ENCODE results near the gene GATA1.

GATA1 gene

GRCh38 chrX:48792219-48792618 lies 5.8 kb downstream of the GATA1 start:
- WGBS, 2 experiments = 92% methylated on average over 7 of the region's 7 CpGs
- no peaks in the 10 kb centered on the region for H3K27me3 ChIP-seq (ENCODE audit: control insufficient read depth, insufficient read depth, low read length, poor library complexity, severe bottlenecking)

GRCh38 chrX:48793935-48794334 lies 7.5 kb downstream of the GATA1 start:
- Histone ChIP-seq H3K9me3 (ENCODE audit: control insufficient read depth, low read length) (no peaks in the 10 kb centered on the region), H3K4me1 (ENCODE audit: control insufficient read depth, insufficient read depth, low read length) (no peaks in the 10 kb centered on the region), H3K4me3 (ENCODE audit: insufficient read depth, low read depth, low read length) (no peak overlapping the region), H3K36me3 (ENCODE audit: control insufficient read depth, insufficient read depth, low read length) (no peaks in the 10 kb centered on the region), H3K27ac (ENCODE audit: insufficient read depth, low read depth, low read length, poor library complexity, severe bottlenecking) (no peak overlapping the region), H3K27me3 (ENCODE audit: control insufficient read depth, insufficient read depth, low read length, poor library complexity, severe bottlenecking) (no peaks in the 10 kb centered on the region)
- WGBS, 2 experiments = 84 to 85% methylated on average over 4 of the region's 4 CpGs

More at GRCh38 chrX:48792219-48792618, 5.8 kb downstream of the GATA1 start:
- Histone ChIP-seq H3K27ac (ENCODE audit: insufficient read depth, low read depth, low read length, poor library complexity, severe bottlenecking) (no peak overlapping the region), H3K4me1 (ENCODE audit: control insufficient read depth, insufficient read depth, low read length) (no peaks in the 10 kb centered on the region), H3K4me3 (ENCODE audit: insufficient read depth, low read depth, low read length) (no peak overlapping the region), H3K9me3 (ENCODE audit: control insufficient read depth, low read length) (no peaks in the 10 kb centered on the region), H3K36me3 (ENCODE audit: control insufficient read depth, insufficient read depth, low read length) (no peaks in the 10 kb centered on the region)

GRCh38 chrX:48794340-48794910 lies 8.0 kb downstream of the GATA1 start:
- no peaks in the 10 kb centered on the region for H3K36me3 ChIP-seq (ENCODE audit: control insufficient read depth, insufficient read depth, low read length)
- no peaks in the 10 kb centered on the region for H3K4me1 ChIP-seq (ENCODE audit: control insufficient read depth, insufficient read depth, low read length)
- no peak overlapping the region for H3K4me3 ChIP-seq (ENCODE audit: insufficient read depth, low read depth, low read length)
- no peak overlapping the region for H3K27ac ChIP-seq (ENCODE audit: insufficient read depth, low read depth, low read length, poor library complexity, severe bottlenecking)
- H3K27me3 ChIP-seq (ENCODE audit: control insufficient read depth, insufficient read depth, low read length, poor library complexity, severe bottlenecking) = no peaks in the 10 kb centered on the region
- no peaks in the 10 kb centered on the region for H3K9me3 ChIP-seq (ENCODE audit: control insufficient read depth, low read length)
- 94 to 96% methylated on average over 12 of the region's 12 CpGs for WGBS, 2 experiments

GRCh38 chrX:48794911-48795515 lies 8.6 kb downstream of the GATA1 start:
- Histone ChIP-seq H3K9me3 (ENCODE audit: control insufficient read depth, low read length) (no peaks in the 10 kb centered on the region), H3K36me3 (ENCODE audit: control insufficient read depth, insufficient read depth, low read length) (no peaks in the 10 kb centered on the region), H3K27me3 (ENCODE audit: control insufficient read depth, insufficient read depth, low read length, poor library complexity, severe bottlenecking) (no peaks in the 10 kb centered on the region), H3K27ac (ENCODE audit: insufficient read depth, low read depth, low read length, poor library complexity, severe bottlenecking) (no peak overlapping the region), H3K4me3 (ENCODE audit: insufficient read depth, low read depth, low read length) (no peak overlapping the region), H3K4me1 (ENCODE audit: control insufficient read depth, insufficient read depth, low read length) (no peaks in the 10 kb centered on the region)
- WGBS, 2 experiments = 89 to 90% methylated on average over 7 of the region's 8 CpGs

DNA sequence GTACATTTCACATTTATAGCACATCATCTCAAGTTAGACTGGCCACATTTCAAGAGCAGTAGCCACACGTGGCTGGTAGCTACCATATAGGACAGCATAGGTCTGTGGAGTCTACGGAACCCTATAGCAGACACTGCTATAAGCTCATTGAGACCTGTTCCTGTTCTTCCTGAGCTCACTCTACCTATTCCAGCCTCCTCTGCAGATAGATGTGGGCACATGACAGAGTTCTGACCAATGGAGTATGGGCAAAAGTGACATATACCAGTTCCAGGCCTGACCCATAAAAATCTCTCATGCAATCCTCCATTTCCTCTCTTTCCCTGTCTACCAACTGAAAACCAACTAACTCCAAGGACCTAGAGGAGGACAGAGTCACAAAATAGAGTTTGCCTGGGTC lies 11.9 kb downstream of the GATA1 start:
- WGBS, 2 experiments = 90 to 96% methylated on average over 2 of the region's 2 CpGs
- H3K27ac ChIP-seq (ENCODE audit: insufficient read depth, low read depth, low read length, poor library complexity, severe bottlenecking) = no peak overlapping the region
- H3K4me3 ChIP-seq (ENCODE audit: insufficient read depth, low read depth, low read length) = no peak overlapping the region
- no peaks in the 10 kb centered on the region for H3K4me1 ChIP-seq (ENCODE audit: control insufficient read depth, insufficient read depth, low read length)
- no peaks in the 10 kb centered on the region for H3K27me3 ChIP-seq (ENCODE audit: control insufficient read depth, insufficient read depth, low read length, poor library complexity, severe bottlenecking)
- no peaks in the 10 kb centered on the region for H3K9me3 ChIP-seq (ENCODE audit: control insufficient read depth, low read length)
- H3K36me3 ChIP-seq (ENCODE audit: control insufficient read depth, insufficient read depth, low read length) = no peaks in the 10 kb centered on the region

DNA sequence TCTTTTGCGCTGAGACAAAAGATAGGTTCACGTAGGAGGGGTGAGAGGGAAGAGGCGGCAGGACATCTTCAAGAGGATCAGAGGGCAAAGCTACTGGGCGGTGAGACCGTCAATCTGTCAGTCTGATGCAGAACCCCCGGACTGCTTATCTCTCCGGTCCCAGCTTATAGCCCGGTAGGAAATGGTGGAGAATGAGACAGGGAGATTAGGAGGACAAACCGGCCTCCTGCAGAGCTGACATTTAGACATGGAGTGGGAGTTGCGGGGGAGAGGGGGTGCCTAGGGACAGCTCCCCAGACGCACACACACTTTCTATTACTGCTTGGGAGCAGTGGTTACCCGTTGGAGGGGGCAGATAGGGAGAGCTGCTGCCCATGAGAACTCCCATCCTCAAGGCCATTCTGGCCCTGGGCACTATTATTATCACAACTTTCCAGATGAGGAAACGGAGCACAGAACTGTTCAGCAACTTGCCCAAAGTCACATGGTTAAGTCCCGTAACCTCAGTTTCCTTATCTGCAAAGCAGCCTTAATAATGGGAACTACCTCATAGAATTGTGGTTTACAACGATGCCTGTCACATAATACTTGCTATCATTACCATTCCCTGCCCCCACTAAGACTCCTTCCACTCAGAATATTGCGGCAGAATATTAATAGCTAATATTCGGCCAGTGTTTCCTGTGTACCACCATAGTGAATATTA lies 14.3 kb downstream of the GATA1 start:
- H3K27ac ChIP-seq (ENCODE audit: insufficient read depth, low read depth, low read length, poor library complexity, severe bottlenecking) = peak overlapping the region; percentile 78
- H3K4me1 ChIP-seq (ENCODE audit: control insufficient read depth, insufficient read depth, low read length) = no peaks in the 10 kb centered on the region
- no peaks in the 10 kb centered on the region for H3K36me3 ChIP-seq (ENCODE audit: control insufficient read depth, insufficient read depth, low read length)
- H3K27me3 ChIP-seq (ENCODE audit: control insufficient read depth, insufficient read depth, low read length, poor library complexity, severe bottlenecking) = no peaks in the 10 kb centered on the region
- 44 to 46% methylated on average over 17 of the region's 17 CpGs for WGBS, 2 experiments
- H3K9me3 ChIP-seq (ENCODE audit: control insufficient read depth, low read length) = no peaks in the 10 kb centered on the region
- peak overlapping the region; percentile 51 for H3K4me3 ChIP-seq (ENCODE audit: insufficient read depth, low read depth, low read length)

DNA sequence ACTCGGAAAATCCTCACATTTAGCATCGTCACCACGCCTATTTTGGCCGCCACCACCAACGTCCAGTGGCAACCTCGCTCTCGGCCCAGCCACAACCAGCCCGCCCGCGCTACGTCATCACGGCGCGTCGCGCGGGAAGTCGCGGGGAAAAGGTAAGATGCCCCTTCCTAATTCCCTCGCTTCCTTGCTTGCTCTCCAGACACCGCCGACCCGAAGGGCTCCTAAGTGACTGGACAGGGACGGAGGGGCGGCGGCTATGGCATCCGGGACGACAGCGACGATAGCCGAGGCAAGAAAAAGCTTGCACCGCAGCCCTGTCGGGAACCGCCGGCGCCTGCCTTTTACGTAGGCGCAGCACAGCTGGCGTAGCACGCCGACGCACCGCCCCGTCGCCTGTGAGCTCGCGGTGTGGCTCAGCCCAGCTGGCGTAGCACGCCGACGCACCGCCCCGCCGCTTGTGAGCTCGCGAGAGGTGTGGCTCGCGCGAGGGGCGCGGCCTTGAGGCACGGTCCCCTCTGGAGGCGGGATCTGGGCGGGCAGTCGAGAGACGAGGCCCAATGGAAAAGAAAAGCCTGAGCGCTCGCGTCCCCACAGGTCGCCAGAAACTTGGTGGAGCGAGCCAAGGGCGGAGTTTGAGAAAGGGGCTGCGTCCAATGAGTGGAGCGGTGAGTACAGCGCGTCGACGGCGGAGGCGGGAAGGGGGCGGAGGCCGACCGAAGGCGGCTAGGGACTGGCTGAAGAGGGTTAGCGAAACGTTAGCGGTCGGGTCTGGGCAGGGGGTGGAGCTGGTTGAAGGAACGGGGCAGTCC lies 15.1 kb downstream of the GATA1 start, which contains the start of gene HDAC6:
HDAC6 (plus strand) TSS at position 788 of the 809 bp plus-strand sequence. CDS start 626 bp downstream, outside the sequence.
- Histone ChIP-seq H3K27ac (ENCODE audit: insufficient read depth, low read depth, low read length, poor library complexity, severe bottlenecking) (peak within 1 kb of the TSS; percentile 97), H3K36me3 (ENCODE audit: control insufficient read depth, insufficient read depth, low read length) (no peaks in the 10 kb centered on the region), H3K27me3 (ENCODE audit: control insufficient read depth, insufficient read depth, low read length, poor library complexity, severe bottlenecking) (no peaks in the 10 kb centered on the region), H3K9me3 (ENCODE audit: control insufficient read depth, low read length) (no peaks in the 10 kb centered on the region), H3K4me3 (ENCODE audit: insufficient read depth, low read depth, low read length) (peak within 1 kb of the TSS; percentile 57), H3K4me1 (ENCODE audit: control insufficient read depth, insufficient read depth, low read length) (no peaks in the 10 kb centered on the region)
- 0% methylated on average over 89 of the region's 89 CpGs for WGBS, 2 experiments

DNA sequence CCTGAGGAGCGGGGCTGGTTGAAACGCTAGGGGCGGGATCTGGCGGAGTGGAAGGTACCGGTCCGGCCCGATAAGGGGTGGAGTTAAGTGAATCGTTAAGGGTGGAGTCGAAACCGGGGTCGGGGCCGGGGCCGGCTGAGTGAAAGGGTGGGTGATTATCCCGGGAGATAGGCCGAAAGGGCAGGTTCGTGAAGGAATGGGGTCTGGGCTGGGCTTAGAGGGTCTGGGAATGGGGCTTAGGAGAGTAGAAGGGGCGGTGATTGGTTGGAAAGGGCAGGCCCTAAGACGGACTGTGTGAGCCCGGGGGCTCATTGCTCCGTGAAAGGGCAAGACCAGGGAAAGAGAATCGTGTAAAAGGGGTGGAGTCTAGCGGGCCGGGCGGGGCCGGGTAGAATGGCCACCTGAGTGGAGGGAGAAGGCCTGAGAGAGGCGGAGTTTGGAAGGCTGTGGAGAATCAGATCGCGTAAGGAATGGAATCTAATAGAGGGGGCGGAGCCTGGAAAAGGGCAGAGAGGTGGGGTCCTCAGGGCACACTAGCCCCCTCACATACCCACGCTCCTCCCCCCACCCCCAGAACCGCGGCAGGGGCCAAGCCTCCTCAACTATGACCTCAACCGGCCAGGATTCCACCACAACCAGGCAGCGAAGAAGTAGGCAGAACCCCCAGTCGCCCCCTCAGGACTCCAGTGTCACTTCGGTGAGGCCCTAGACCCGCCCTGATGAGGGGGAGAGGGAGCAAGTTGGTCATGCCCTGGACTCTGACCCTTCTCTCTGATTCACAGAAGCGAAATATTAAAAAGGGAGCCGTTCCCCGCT lies 15.9 kb downstream of the GATA1 start:
- Histone ChIP-seq H3K4me1 (ENCODE audit: control insufficient read depth, insufficient read depth, low read length) (no peaks in the 10 kb centered on the region), H3K4me3 (ENCODE audit: insufficient read depth, low read depth, low read length) (peak overlapping the region; percentile 57), H3K9me3 (ENCODE audit: control insufficient read depth, low read length) (no peaks in the 10 kb centered on the region), H3K36me3 (ENCODE audit: control insufficient read depth, insufficient read depth, low read length) (no peaks in the 10 kb centered on the region), H3K27me3 (ENCODE audit: control insufficient read depth, insufficient read depth, low read length, poor library complexity, severe bottlenecking) (no peaks in the 10 kb centered on the region), H3K27ac (ENCODE audit: insufficient read depth, low read depth, low read length, poor library complexity, severe bottlenecking) (peak overlapping the region; percentile 97)
- WGBS, 2 experiments = 3 to 4% methylated on average over 33 to 40 of the region's 40 CpGs

- no peaks in the 10 kb centered on the region for H3K27me3 ChIP-seq (ENCODE audit: control insufficient read depth, insufficient read depth, low read length, poor library complexity, severe bottlenecking)
- no peaks in the 10 kb centered on the region for H3K4me1 ChIP-seq (ENCODE audit: control insufficient read depth, insufficient read depth, low read length)
These were observed 16.5 kb downstream of the GATA1 start for GRCh38 chrX:48802905-48803200.

More at GRCh38 chrX:48802905-48803200, 16.5 kb downstream of the GATA1 start:
- H3K4me3 ChIP-seq (ENCODE audit: insufficient read depth, low read depth, low read length) = peak overlapping the region; percentile 57
- no peaks in the 10 kb centered on the region for H3K9me3 ChIP-seq (ENCODE audit: control insufficient read depth, low read length)
- H3K36me3 ChIP-seq (ENCODE audit: control insufficient read depth, insufficient read depth, low read length) = no peaks in the 10 kb centered on the region
- WGBS, 2 experiments = 57 to 64% methylated on average over 4 of the region's 4 CpGs
- no peak overlapping the region for H3K27ac ChIP-seq (ENCODE audit: insufficient read depth, low read depth, low read length, poor library complexity, severe bottlenecking)
